ENCODE data around the gene ZNF682. TPM values are rescaled to one million over a fixed set of nuclear protein-coding genes. Genes with fewer than 3 reads are reported as not detected.

The ZNF682 gene
- total and polyA plus RNA-seq, 2 of the 13 experiments (the other 11 are each of a cell fraction or from before 2014, with no cell fraction given) = 2.0 to 7.2 TPM

GRCh38 chr19:20039203-20039723, at the start of gene ZNF682 (continued):
- TF ChIP-seq TBX2 (CRISPR knock-in tag; IDR thresholded peaks at IDR 0.05; ENCODE audit: borderline replicate concordance) = no peak
- TF ChIP-seq KDM6A (CRISPR knock-in tag; IDR thresholded peaks at IDR 0.05; ENCODE audit: low read depth) = no peak
- no peak for TF ChIP-seq SOX6 (IDR thresholded peaks at IDR 0.05)
- 0 out of 2 replicates have a peak, but pooled peaks have one; percentile 22 for TF ChIP-seq SOX6 (CRISPR knock-in tag; IDR thresholded peaks at IDR 0.05)
- TF ChIP-seq ZFP36 (IDR thresholded peaks at IDR 0.05; ENCODE audit: borderline replicate concordance, low read depth, low read length, partially characterized antibody) = no peak
- peak; percentile 44; the same call in 1 of the 2 replicates for TF ChIP-seq RBFOX2 (IDR thresholded peaks at IDR 0.05; ENCODE audit: low read depth, low read length)
- TF ChIP-seq HNRNPL (IDR thresholded peaks at IDR 0.05; ENCODE audit: low read depth, low read length) = no peak
- TF ChIP-seq POLR2AphosphoS2 (IDR thresholded peaks at IDR 0.05; ENCODE audit: low read depth, low read length) = no peak
- no peak for TF ChIP-seq SNAPC4 (CRISPR knock-in tag; IDR thresholded peaks at IDR 0.05)
- TF ChIP-seq SAFB2 (CRISPR knock-in tag; IDR thresholded peaks at IDR 0.05; ENCODE audit: borderline replicate concordance, low read depth) = no peak
- peak; percentile 26; the same call in 1 of the 2 replicates for TF ChIP-seq CREB1 (IDR thresholded peaks at IDR 0.05)
- peak; percentile 63 for TF ChIP-seq CREB1 (CRISPR knock-in tag; IDR thresholded peaks at IDR 0.05)
- peak; percentile 58; the same call in 1 of the 2 replicates for TF ChIP-seq ELF1 (CRISPR knock-in tag; IDR thresholded peaks at IDR 0.05)
- no peak for TF ChIP-seq KAT7 (CRISPR knock-in tag; IDR thresholded peaks at IDR 0.05; ENCODE audit: borderline replicate concordance)
- 0 out of 2 replicates have a peak, but pooled peaks have one; percentile 23 for TF ChIP-seq ZNF547 (CRISPR knock-in tag; IDR thresholded peaks at IDR 0.05)
- TF ChIP-seq MIXL1 (CRISPR knock-in tag; IDR thresholded peaks at IDR 0.05) = no peak
- TF ChIP-seq YY1 (IDR thresholded peaks at IDR 0.05; ENCODE audit: insufficient read depth, insufficient replicate concordance, low read depth, low read length) = peak; percentile 28
- no peak for TF ChIP-seq MYNN (CRISPR knock-in tag; IDR thresholded peaks at IDR 0.05; ENCODE audit: low read depth)
- TF ChIP-seq NPAS2 (CRISPR knock-in tag; IDR thresholded peaks at IDR 0.05; ENCODE audit: borderline replicate concordance) = no peak
- no peak for TF ChIP-seq SOX13 (IDR thresholded peaks at IDR 0.05)
- TF ChIP-seq SOX13 (CRISPR knock-in tag; conservative IDR thresholded peaks at IDR 0.05 in 1 of 2, IDR thresholded peaks at IDR 0.05 in 1 of 2) = no peak
- no peak for TF ChIP-seq FOXO4 (CRISPR knock-in tag; conservative IDR thresholded peaks at IDR 0.05)
- TF ChIP-seq BCLAF1 (IDR thresholded peaks at IDR 0.05) = no peak

Data from HepG2 (cell line).